ENCODE data around the gene CROCC. TPM values are rescaled to one million over a fixed set of nuclear protein-coding genes. Genes with fewer than 3 reads are reported as not detected.
"Not testable (repeated sequence)": the region's sequence is repeated elsewhere in the genome, so short reads cannot be mapped to it uniquely, and the experiment has no call there.

The CROCC gene
- total RNA-seq, 1 donor from 2014 or later = 34.5 TPM

GRCh38 chr1:16960560-16961296, 39.0 kb downstream of the CROCC start:
- DNase-seq (ENCODE audit: extremely low spot score, unreplicated experiment) = peak; percentile 93
- H3K4me1 Mint-ChIP-seq (ENCODE audit: unreplicated experiment) = peaks cover 12% of the 10 kb centered on the region
- no peaks in the 10 kb centered on the region for H3K27me3 Mint-ChIP-seq (ENCODE audit: unreplicated experiment)
- peak overlapping the region; percentile 62 for H3K27ac Mint-ChIP-seq (ENCODE audit: unreplicated experiment)
- no peaks in the 10 kb centered on the region for H3K9me3 Mint-ChIP-seq (ENCODE audit: unreplicated experiment)
- H3K4me3 Mint-ChIP-seq (ENCODE audit: unreplicated experiment) = peak overlapping the region; percentile 70
- peaks cover 8% of the 10 kb centered on the region for H3K36me3 Mint-ChIP-seq (ENCODE audit: unreplicated experiment)
- TF ChIP-seq, protein P1, sequence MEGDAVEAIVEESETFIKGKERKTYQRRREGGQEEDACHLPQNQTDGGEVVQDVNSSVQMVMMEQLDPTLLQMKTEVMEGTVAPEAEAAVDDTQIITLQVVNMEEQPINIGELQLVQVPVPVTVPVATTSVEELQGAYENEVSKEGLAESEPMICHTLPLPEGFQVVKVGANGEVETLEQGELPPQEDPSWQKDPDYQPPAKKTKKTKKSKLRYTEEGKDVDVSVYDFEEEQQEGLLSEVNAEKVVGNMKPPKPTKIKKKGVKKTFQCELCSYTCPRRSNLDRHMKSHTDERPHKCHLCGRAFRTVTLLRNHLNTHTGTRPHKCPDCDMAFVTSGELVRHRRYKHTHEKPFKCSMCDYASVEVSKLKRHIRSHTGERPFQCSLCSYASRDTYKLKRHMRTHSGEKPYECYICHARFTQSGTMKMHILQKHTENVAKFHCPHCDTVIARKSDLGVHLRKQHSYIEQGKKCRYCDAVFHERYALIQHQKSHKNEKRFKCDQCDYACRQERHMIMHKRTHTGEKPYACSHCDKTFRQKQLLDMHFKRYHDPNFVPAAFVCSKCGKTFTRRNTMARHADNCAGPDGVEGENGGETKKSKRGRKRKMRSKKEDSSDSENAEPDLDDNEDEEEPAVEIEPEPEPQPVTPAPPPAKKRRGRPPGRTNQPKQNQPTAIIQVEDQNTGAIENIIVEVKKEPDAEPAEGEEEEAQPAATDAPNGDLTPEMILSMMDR (IDR thresholded peaks at IDR 0.05) = peak; percentile 76

GRCh38 chr1:16961297-16962133, 39.8 kb downstream of the CROCC start:
- Mint-ChIP-seq H3K27ac (ENCODE audit: unreplicated experiment) (peak overlapping the region; percentile 70), H3K4me3 (ENCODE audit: unreplicated experiment) (peak overlapping the region; percentile 56), H3K36me3 (ENCODE audit: unreplicated experiment) (peaks cover 10% of the 10 kb centered on the region), H3K9me3 (ENCODE audit: unreplicated experiment) (no peaks in the 10 kb centered on the region), H3K27me3 (ENCODE audit: unreplicated experiment) (no peaks in the 10 kb centered on the region), H3K4me1 (ENCODE audit: unreplicated experiment) (peaks cover 12% of the 10 kb centered on the region)
- TF ChIP-seq, protein P1 (IDR thresholded peaks at IDR 0.05) = no peak
- DNase-seq (ENCODE audit: extremely low spot score, unreplicated experiment) = no peak

DNA sequence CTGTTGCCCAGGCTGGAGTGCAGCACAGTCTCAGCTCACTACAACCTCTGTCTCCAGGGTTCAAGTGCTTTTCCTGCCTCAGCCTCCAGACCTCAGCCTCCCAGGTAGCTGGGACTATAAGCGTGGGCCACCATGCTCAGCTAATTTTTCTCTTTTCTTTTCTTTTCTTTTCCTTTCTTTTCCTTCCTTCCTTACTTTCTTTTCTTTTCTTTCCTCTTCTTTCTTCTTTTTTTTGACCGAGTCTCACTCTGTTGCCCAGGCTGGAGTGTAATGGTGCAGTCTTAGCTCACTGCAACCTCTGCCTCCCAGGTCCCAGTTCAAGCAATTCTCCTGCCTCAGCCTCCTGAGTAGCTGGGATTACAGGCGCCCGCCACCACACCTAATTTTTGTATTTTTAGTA, 42.4 kb downstream of the CROCC start:
- H3K27me3 Mint-ChIP-seq (ENCODE audit: unreplicated experiment); DNase-seq (ENCODE audit: extremely low spot score, unreplicated experiment); H3K9me3 Mint-ChIP-seq (ENCODE audit: unreplicated experiment); H3K4me3 Mint-ChIP-seq (ENCODE audit: unreplicated experiment); H3K27ac Mint-ChIP-seq (ENCODE audit: unreplicated experiment): not testable (repeated sequence)
- Mint-ChIP-seq H3K4me1 (ENCODE audit: unreplicated experiment) (peaks cover 20% of the 10 kb centered on the region), H3K36me3 (ENCODE audit: unreplicated experiment) (peaks cover 14% of the 10 kb centered on the region)

DNA sequence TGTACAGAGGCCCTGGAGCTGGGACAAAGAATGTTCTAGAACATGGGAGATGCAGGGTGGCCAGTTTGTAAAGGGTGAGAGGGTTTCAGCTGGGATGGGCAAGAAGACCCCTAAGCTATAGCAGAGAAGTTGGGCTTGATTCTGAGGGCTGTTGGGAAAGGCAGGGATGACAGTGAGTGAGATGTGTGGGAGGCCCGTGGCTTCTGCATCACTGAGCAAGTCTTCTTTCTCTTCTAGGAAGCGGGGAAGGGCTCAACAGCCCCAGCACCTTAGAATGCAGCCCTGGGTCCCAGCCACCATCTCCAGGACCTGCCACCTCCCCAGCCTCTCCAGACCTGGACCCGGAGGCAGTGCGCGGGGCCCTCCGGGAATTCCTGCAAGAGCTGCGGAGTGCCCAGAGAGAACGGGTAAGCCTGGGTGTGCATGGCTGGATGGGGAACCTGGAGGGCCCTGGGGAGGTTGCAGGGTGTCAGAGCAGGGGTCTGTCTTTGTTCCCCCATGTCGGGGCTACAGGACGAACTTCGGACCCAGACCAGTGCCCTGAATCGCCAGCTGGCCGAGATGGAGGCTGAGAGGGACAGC, 43.8 kb downstream of the CROCC start:
- no peak overlapping the region for H3K27ac Mint-ChIP-seq (ENCODE audit: unreplicated experiment)
- H3K27me3 Mint-ChIP-seq (ENCODE audit: unreplicated experiment) = no peaks in the 10 kb centered on the region
- TF ChIP-seq, protein P1 (IDR thresholded peaks at IDR 0.05) = no peak
- no peak overlapping the region for H3K4me3 Mint-ChIP-seq (ENCODE audit: unreplicated experiment)
- H3K9me3 Mint-ChIP-seq (ENCODE audit: unreplicated experiment) = no peaks in the 10 kb centered on the region
- peaks cover 14% of the 10 kb centered on the region for H3K36me3 Mint-ChIP-seq (ENCODE audit: unreplicated experiment)
- H3K4me1 Mint-ChIP-seq (ENCODE audit: unreplicated experiment) = peaks cover 16% of the 10 kb centered on the region
- no peak for DNase-seq (ENCODE audit: extremely low spot score, unreplicated experiment)

- peaks cover 14% of the 10 kb centered on the region for H3K36me3 Mint-ChIP-seq (ENCODE audit: unreplicated experiment)
- TF ChIP-seq, protein P1 (IDR thresholded peaks at IDR 0.05) = no peak
- no peak for DNase-seq (ENCODE audit: extremely low spot score, unreplicated experiment)
- no peak overlapping the region for H3K4me3 Mint-ChIP-seq (ENCODE audit: unreplicated experiment)
- H3K9me3 Mint-ChIP-seq (ENCODE audit: unreplicated experiment) = no peaks in the 10 kb centered on the region
- H3K27ac Mint-ChIP-seq (ENCODE audit: unreplicated experiment) = no peak overlapping the region
- H3K27me3 Mint-ChIP-seq (ENCODE audit: unreplicated experiment) = no peaks in the 10 kb centered on the region
- peaks cover 15% of the 10 kb centered on the region for H3K4me1 Mint-ChIP-seq (ENCODE audit: unreplicated experiment)
Observed at GRCh38 chr1:16966282-16966681, 44.6 kb downstream of the CROCC start.
